LHCN-M2 (cell line): Measurements from ENCODE around the gene NUDCD2. TPM values are rescaled to one million over a fixed set of nuclear protein-coding genes. Genes with fewer than 3 reads are reported as not detected.
"Not testable (repeated sequence)": the region's sequence is repeated elsewhere in the genome, so short reads cannot be mapped to it uniquely, and the experiment has no call there.

Source experiments
- DNase-seq: peaks from one replicate; pipeline ENCODE4 v3.0.0-alpha.2; 2012; ENCODE audit warnings: low read depth
- total RNA-seq: library from RNA; depleted of rRNA; stranded (reverse); fragments of >200 nt; gene quantifications from 2 replicates; pipeline ENCODE4 v1.2.3, GENCODE V29; 2014

NUDCD2 gene
- total RNA-seq, 1 experiment from 2014 or later = 7.9 TPM

DNA sequence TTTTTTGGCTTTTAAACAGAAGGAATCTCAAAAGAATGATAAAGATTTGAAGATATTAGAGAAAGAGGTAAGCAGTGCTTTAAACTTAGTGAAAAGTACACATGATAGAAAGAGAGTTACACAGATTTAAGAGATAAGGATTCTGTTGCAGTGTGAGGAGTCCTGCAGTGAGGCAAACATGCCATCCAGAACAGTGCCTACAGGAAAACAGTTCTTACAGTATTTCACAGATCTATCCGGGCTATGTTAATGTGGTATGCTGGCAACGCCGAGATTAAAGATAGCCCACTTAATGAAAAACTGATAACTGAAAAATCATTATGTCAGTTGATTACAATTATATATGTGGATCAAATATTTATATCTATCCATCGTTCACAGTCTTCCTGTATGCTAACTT, 7.8 kb upstream of the NUDCD2 start:
- no peak for DNase-seq

DNA sequence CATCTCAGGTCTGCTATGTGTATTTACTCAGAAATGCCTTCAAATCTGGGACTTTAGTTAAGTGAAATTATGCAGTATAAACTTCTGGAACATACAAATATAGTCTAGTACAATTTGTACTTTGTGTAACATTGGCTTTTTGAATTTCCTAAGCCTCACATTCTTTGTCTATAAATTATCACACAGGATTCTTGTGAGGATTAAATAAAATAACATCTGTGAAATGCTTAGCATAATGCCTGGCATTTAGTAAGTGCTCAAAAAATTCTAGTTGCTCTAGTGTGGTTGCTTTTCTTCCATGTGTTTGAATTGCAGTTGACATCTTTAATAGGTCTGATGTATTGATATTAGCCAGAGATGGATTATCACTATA, 3.1 kb upstream of the NUDCD2 start:
- DNase-seq = peak; percentile 30

DNA sequence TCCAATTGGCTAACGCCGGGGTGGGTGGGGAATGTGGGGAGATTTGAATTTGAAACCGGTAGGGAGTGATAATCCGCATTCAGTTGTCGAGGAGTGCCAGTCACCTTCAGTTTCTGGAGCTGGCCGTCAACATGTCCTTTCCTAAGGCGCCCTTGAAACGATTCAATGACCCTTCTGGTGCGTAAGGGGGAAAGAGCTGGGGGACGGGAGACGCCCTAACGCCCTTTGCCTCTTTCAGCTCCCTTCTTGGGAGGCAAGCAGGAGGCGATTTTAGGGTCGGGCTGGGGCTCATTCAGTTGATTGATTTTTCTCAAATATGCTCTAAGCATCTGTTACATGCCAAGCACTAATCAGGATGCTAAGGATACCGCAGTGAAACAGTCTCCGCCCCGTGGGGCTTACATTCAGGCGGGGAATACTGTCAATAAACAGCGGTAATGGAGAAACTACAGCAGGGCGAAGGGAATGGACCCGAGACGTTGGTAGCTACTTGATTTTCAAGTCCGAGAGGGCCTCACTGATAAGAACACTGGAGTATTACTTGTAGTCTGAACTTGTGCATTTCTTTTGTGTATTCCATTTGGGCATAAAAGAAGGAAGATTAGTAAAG, 765 bp upstream of the NUDCD2 start, which contains the start of gene HMMR:
Gene HMMR (plus strand): TSS at position 71 of the 610 bp plus-strand sequence. CDS start 61 bp downstream, at position 132.
- peak; percentile 43 for DNase-seq

DNA sequence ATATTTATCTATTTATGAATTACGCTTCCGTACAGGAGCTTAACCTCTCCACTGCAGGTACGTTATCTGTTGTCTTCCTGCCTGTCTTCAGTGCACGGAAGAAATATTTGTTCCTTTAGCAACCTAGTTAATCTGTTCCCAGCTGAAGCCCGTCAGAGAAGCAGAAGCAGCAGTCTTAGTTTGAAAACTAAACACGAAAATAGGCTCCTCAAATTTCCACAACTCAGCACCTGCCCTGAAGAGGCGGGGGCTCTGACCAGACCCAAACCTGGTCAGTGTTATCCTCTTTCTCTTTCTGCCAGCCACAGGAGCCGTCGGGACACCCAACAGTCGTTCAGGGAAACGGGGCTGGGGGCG, 462 bp downstream of the NUDCD2 start:
- no peak for DNase-seq

DNA sequence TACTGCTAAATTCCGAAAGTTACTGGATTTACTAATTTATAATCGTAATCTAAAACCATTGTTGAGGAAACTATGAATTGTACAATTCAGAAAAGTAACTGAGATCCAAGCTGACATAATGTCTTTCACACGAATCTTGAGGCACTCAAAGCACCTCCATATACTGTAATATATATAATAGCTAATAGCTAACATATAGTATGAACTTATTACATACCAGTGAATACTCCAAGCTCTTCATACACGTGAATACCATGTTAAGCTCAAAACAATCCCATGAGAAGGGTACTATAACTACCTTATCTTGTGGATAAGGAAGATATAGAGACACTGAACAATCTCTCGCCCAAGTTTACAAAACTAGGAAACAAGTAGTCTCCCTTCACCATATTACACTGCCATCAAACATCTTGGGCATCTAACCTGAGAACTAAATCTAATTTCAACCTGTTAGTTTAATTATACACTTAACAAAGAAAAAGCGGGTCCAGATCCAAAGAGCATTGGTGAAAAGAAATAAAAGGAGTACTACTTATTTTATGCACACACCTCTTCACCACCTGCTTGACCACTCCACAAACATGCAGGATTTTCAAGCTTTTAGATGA, 1.0 kb downstream of the NUDCD2 start:
- no peak for DNase-seq

DNA sequence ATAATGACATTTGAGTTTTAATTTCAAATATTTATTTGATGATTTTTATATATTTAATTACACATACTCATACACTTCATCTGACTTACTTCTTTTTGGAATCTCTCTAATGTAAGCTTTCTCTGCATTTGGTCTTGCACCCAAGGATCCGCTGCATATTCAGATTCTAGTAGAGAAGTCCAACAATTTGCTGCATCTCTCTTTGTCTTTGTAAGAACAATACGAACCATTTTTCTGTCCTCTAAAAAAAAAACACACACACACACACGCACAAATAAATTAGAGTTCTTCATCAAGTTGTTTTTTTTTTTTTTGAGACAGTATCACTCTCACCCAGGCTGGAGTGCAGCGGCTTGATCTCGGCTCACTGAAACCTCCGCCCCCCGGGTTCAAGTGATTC, 3.1 kb downstream of the NUDCD2 start:
- DNase-seq = no peak

DNA sequence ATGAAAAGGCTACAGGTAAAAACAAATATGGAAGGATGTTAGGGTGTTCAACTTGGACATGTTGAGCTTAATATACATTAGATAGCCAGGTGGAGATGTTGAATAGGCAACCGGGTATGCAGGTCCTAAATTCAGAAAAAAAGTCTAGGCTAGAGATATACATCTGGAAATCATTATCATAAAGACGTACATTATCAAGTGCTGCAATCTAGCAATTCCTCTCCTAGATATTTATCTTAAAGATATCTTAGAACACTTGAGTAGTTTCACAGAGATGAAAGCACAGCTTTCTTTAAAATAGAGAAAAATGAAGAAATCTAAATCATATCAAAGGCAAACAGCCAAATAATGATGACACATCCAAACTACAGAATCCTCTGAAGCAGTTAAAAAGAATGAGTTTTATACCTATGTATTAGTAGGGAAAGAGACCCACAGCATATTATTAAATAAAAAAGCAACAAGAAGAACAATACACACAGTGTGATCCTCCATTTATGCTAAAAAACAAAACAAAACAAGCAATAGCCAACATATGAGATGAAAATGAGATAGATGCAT, 3.8 kb downstream of the NUDCD2 start:
- DNase-seq = no peak

DNA sequence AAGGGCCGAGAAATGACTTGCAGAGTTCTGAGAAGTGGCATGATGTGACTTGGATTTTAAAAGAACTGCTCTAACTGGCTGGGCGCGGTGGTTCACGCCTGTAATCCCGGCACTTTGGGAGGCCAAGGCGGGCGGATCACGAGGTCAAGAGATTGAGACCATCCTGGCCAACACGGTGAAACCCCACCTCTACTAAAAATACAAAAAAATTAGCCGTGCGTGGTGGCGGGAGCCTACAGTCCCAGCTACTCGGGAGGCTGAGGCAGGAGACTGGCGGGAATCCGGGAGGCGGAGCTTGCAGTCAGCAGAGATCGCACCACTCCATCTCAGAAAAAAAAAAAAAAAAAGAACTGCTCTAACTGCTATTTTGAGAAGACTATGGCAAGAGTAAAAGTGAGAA, 4.5 kb downstream of the NUDCD2 start:
- DNase-seq = not testable (repeated sequence)

DNA sequence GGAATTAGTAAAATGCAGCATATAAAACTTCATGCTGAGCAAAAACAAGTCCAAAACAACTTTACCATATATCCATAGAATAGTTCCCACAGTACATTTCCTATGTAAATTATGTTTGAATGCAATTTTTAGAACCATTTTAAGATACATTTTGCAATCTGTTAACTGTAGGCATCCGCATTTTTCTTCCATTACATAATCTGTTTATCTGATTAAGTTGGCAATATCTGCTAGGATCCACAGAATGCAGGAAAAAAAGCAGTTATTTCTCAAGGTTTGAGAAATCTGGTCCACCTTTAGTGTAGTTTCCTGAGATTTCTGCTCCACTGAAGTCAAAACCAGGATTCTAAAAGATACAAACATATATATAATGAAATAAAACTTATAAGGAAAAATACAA, 6.2 kb downstream of the NUDCD2 start:
- no peak for DNase-seq

DNA sequence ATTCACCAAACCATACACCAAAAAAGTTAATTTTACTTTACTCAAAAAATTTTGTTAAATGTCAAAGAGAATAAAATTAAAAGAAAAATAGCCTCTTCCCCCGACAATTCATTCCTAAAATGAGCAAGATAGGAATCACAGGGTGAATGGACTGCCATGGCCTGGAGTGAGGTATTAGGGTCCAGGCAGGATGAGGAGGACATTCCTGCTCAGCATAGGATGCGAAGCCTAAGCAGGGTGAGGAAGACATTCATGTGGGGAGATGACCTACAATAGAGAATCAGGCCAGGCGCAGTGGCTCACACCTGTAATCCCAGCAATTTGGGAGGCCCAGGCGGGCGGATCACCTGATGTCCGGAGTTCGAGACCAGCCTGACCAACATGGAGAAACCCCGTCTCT, 8.4 kb downstream of the NUDCD2 start:
- no peak for DNase-seq

DNA sequence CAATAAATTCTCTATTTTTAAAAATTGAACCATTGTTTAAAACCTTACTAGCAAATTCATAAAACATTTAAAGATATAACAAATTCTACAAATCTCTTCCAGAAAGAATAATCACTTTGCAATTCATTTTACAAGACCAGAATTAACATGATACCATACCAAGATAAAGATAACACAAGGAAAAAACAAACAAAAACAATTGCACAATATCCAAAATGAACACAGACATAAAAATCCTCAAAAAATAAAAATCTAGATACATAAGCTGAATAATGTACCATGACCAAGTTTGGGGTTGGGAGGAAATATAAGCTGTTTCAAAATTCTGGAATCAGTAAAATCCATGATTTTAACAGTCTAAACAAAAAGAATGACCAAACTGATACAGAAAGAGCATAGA, 11.4 kb downstream of the NUDCD2 start:
- DNase-seq = no peak

DNA sequence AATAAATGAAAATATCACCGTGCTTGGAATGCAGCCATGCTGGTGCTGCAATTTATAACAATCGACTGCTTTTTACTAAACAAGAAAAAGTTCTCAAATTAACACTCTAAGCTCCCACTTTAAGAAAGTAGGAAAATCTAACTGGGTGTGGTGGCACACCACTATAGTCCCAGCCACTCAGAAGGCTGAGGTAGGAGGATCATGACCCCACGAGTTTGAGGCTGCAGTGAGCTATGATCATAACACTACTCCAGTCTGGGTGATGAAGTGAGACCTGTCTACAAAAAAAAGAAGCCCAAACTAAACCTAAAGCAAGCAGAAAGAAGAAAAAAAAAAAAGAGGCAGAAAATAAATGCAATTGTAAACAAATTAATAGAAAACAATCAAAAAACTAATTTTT, 12.0 kb downstream of the NUDCD2 start:
- no peak for DNase-seq

DNA sequence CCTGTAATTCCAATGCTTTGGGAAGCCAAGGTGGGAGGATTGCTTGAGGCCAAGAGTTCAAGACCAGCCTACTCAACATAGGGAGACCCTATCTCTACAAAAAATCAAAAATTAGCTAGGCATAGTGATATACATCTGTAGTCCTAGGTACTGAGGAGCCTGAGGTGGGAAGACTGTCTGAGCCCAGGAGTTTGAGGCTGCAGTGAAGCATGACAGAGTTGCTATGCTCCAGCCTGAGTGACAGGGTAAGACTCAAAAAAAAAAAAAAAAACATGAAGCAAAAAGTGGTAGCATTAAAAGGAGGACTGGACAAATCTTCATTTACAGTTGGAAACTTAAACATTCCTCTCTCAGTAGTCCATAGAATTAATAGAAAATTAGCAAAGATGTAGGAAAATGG, 12.7 kb downstream of the NUDCD2 start:
- no peak for DNase-seq

DNA sequence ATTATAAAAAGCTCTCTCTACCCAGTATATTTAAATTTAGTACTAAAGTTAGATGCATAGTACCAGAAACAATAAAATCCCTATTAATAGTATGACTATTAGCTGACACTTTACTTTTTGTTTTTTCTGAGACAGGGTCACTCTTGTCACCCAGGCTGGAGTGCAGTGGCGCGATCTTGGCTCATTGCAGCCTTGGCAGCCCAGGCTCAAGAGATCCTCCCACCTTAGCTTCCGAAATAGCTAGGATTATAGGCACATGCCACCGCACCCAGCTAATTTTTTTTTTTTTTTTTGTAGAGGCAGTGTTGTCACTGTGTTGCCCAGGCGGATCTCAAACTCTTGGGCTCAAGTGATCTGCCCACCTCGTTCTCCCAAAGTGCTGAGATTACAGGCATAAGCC, 14.6 kb downstream of the NUDCD2 start:
- DNase-seq = no peak

DNA sequence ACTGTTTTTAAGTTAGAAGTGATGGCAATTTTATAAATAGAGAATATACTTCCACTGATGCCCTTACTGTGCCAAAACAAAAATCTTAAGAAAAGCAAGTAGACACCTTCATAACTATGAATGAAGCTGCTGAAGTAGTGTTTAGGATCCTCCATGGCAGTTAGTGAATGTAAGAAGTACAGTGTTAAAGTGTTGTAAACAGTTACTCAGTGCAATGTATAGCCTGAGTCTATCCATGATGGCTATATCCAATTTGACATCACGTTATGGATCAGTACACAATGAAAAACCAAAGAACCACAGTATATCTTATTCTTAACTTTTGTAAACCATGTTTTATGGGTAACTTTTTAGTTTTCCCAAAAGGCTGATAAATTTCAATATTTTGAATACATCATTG, 15.4 kb downstream of the NUDCD2 start:
- DNase-seq = no peak

DNA sequence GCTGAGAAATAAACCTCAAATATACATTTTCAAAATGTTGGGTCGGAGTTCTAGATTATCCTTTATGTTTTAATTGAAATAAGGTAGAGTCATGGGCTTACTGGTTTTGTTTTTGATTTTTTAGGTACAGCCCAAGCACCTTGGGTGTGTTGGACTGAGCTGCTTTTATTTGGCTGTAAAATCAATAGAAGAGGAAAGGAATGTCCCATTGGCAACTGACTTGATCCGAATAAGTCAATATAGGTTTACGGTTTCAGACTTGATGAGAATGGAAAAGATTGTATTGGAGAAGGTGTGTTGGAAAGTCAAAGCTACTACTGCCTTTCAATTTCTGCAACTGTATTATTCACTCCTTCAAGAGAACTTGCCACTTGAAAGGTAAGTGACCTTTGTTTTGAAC, 18.9 kb downstream of the NUDCD2 start:
- no peak for DNase-seq

DNA sequence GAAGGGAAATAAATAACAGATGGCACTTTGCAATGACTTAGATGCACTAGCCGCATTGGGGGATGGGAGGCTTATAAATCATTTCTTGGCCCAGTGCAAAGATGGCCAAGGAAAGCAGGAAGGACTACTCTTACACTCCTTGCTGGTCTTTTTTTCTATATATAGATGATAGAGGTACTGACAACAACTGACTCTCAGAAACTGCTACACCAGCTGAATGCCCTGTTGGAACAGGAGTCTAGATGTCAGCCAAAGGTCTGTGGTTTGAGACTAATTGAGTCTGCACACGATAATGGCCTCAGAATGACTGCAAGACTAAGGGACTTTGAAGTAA, 20.8 kb downstream of the NUDCD2 start:
- DNase-seq = peak; percentile 66

DNA sequence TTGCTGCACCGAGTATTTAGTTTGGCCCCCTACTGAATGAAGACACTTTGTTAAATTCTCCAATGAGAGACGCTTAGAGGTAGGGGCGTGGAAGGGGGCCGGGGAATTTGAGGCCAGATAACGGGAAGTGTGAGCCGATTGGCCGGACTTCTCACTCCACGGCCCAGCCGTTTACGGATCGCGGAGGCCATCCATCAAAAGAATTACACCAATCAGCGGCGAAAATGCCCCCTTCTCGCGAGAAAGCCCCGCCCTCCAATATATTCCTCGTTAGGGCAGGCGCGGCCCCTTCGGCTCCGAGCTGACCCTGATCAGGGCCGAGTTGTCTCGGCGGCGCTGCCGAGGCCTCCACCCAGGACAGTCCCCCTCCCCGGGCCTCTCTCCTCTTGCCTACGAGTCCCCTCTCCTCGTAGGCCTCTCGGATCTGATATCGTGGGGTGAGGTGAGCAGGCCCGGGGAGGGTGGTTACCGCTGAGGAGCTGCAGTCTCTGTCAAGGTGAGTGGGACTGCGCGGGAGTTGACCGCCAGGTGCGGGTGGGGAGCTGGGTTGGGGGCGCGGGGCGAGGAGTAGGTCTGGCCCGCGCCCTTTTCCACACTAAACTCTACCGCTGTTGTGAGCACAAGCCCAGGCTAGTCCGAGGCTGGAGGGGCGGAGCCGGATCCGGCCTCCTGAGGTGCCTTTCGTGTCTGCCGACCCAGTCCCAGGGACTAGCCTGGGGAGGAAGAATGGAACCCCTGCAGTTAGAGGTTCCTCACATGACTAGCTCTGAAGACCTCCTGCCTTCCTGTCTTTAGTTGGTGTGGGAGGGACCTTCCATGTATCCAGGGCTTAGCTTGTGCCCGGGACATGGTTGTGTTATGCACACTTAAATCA, 22.4 kb downstream of the NUDCD2 start, which contains the start of gene CCNG1:
Gene CCNG1 (plus strand): TSS at position 287 of the 874 bp plus-strand sequence. CDS start 1,662 bp downstream, outside the sequence.
- DNase-seq = peak; percentile 96

DNA sequence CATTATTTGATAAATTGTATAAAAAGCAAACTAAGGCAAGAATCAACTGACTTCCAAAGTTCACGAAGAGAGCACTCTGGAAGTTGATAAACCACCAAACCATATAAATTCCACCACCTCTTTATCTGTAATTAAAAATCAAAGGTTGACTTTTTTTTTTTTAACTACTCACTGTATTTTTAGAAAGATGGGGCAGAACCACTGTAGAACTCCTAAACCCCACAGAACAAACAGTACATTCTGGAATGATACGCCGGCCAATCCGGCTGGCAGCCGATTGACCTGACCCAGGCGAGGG, 22.9 kb downstream of the NUDCD2 start:
- DNase-seq = no peak

DNA sequence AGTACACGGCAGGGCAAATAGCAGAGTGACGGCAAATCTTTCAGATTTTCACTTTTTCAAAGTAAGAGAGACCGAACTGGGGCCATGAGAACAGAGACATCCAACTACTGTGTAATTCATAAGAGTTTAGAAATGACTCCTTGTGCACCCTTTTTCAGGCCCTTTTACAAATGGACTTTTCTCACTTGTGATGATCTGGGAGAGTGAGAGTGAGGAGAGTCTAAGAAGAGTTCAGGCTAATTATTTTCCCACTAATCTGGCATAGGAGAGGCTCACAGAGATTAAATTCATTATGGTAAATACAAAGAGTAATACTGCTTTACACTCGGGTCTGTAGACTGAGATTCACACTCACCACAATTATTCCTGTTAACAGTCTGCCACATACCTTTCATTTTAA, 23.4 kb downstream of the NUDCD2 start:
- DNase-seq = no peak

DNA sequence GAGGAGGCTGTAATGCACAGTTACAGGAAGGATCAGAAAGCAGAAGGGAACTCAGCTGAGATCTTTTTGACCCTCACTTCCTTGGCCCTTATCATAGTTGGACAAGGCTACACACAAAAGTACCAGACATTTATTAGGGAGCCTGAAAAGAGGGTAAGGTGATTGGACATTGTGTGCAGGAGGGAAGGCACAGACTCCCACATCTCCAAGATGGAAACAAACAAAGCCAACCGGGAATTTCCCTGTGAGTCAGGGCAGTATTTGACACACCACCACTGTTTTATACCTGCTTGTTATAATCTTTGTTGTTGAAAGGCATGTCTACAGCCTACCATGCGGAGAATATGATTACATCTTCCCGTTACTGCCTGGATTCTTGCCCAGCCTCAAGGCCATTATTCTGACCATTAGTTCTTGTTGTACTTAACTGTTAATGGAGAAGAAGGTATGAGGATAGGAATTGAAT, 25.5 kb downstream of the NUDCD2 start:
- DNase-seq = no peak

DNA sequence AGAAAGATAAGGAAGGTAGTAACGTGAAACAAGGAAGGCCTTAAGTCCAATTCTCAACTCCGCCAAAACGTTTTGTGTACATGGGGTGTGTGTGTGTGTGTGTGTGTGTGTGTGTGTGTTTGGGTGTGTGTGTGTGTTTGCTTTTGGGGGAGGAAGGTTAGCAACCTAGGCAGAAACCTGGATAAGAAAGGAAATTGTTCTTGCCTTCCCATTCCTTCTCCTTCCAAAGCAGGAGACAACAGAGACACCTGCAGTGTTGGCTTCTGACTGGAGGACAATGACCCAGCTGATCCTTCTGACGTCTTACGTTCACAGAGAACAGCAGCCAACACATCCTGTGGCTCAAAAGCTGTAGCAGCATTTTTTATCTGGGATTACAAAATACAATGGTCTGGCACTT, 26.6 kb downstream of the NUDCD2 start:
- no peak for DNase-seq

DNA sequence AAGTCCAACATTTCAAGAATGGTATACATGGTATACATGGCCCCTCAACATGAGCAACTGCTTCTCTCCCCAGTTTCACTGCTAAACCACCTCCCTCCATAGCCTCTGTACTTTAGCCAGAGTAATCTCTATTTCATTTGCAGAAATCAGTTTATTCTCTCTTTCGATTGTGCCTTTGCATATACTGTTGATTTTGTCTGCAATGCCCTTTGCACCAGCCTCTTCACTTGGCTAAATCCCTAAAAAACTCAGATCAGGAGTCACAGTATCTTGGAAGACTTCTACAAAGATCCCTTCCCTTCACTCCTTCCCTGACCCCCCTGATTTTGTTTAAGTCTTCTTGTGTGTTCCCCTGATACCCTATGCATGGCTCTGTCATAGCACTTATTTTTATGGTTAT, 27.4 kb downstream of the NUDCD2 start:
- no peak for DNase-seq
